Measurements from ENCODE around the gene PEMT. TPM values are rescaled to one million over a fixed set of nuclear protein-coding genes. Genes with fewer than 3 reads are reported as not detected.

PEMT gene
- total RNA-seq, 2 experiments from 2014 or later, result 11.4 to 12.0 TPM

DNA sequence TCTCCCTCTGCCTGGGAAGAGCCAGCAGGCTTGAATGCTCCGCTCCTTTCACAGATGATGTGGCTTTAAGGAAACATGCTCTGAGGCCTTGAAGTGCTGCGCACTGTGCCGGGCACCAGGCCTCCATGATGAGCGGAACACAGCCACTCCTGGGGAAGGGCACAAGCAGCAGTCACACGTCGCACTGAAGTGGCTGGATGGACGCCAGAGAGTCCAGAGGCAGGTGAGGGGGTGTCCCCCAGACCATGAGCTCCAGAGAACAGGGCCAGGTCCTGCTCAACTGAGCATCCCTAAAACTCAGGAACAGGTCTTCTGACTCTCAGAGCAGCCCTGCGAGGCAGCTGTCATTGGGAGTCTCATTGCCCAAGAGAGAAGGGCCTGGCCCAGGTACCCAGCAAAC is 35.6 kb downstream of the PEMT start:
- H3K36me3 Mint-ChIP-seq (ENCODE audit: low read depth), result no peaks in the 10 kb centered on the region
- ATAC-seq (ENCODE audit: poor library complexity), result no peak
- H3K4me3 Mint-ChIP-seq, result no peak overlapping the region

GRCh38 chr17:17555151-17555550 is 36.4 kb downstream of the PEMT start:
- H3K27me3 Mint-ChIP-seq, result no peaks in the 10 kb centered on the region
- no peaks in the 10 kb centered on the region for H3K4me1 Mint-ChIP-seq (ENCODE audit: low read depth)
- no peak overlapping the region for H3K27ac Mint-ChIP-seq
- Histone ChIP-seq H3K9me3 (ENCODE audit: control insufficient read depth in 1 of 2, insufficient read depth in 1 of 2, low read length in 2 of 2) (no peaks in the 10 kb centered on the region), H3K4me3 (ENCODE audit: low read length) (no peak overlapping the region), H3K4me1 (ENCODE audit: insufficient read depth, low read length) (no peaks in the 10 kb centered on the region), H3K27ac (ENCODE audit: low read depth in 1 of 2, low read length in 2 of 2) (no peak overlapping the region), H3K36me3 (ENCODE audit: insufficient read depth, low read length) (no peaks in the 10 kb centered on the region), H3K27me3 (ENCODE audit: control insufficient read depth in 1 of 2, insufficient read depth in 2 of 2, low read length in 2 of 2) (no peaks in the 10 kb centered on the region)
- CTCF ChIA-PET, result no interaction called here
- intact Hi-C loops (cut with DNase I, micrococcal nuclease), result no loop called here
- TF ChIP-seq, protein P1, sequence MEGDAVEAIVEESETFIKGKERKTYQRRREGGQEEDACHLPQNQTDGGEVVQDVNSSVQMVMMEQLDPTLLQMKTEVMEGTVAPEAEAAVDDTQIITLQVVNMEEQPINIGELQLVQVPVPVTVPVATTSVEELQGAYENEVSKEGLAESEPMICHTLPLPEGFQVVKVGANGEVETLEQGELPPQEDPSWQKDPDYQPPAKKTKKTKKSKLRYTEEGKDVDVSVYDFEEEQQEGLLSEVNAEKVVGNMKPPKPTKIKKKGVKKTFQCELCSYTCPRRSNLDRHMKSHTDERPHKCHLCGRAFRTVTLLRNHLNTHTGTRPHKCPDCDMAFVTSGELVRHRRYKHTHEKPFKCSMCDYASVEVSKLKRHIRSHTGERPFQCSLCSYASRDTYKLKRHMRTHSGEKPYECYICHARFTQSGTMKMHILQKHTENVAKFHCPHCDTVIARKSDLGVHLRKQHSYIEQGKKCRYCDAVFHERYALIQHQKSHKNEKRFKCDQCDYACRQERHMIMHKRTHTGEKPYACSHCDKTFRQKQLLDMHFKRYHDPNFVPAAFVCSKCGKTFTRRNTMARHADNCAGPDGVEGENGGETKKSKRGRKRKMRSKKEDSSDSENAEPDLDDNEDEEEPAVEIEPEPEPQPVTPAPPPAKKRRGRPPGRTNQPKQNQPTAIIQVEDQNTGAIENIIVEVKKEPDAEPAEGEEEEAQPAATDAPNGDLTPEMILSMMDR (IDR thresholded peaks at IDR 0.05), result no peak
- POLR2A ChIA-PET, result no interaction called here
- ATAC-seq (ENCODE audit: poor library complexity) (no peak), DNase-seq (no peak)
- H3K36me3 Mint-ChIP-seq (ENCODE audit: low read depth), result no peaks in the 10 kb centered on the region
- H3K9me3 Mint-ChIP-seq, result no peaks in the 10 kb centered on the region
- no peak overlapping the region for H3K4me3 Mint-ChIP-seq

More for the DNA sequence above, 35.6 kb downstream of the PEMT start:
- Histone ChIP-seq H3K27ac (ENCODE audit: low read depth in 1 of 2, low read length in 2 of 2) (no peak overlapping the region), H3K27me3 (ENCODE audit: control insufficient read depth in 1 of 2, insufficient read depth in 2 of 2, low read length in 2 of 2) (no peaks in the 10 kb centered on the region), H3K4me3 (ENCODE audit: low read length) (no peak overlapping the region), H3K9me3 (ENCODE audit: control insufficient read depth in 1 of 2, insufficient read depth in 1 of 2, low read length in 2 of 2) (no peaks in the 10 kb centered on the region), H3K36me3 (ENCODE audit: insufficient read depth, low read length) (no peaks in the 10 kb centered on the region), H3K4me1 (ENCODE audit: insufficient read depth, low read length) (no peaks in the 10 kb centered on the region)
- POLR2A ChIA-PET, result no interaction called here
- Mint-ChIP-seq H3K4me1 (ENCODE audit: low read depth) (no peaks in the 10 kb centered on the region), H3K27ac (no peak overlapping the region), H3K9me3 (no peaks in the 10 kb centered on the region), H3K27me3 (no peaks in the 10 kb centered on the region)
- no peak for DNase-seq
- CTCF ChIA-PET, result no interaction called here
- TF ChIP-seq, protein P1 (IDR thresholded peaks at IDR 0.05), result no peak
- intact Hi-C loops (cut with DNase I, micrococcal nuclease), result no loop called here

GRCh38 chr17:17554266-17554665 is 37.2 kb downstream of the PEMT start:
- no peaks in the 10 kb centered on the region for H3K36me3 Mint-ChIP-seq (ENCODE audit: low read depth)
- no peaks in the 10 kb centered on the region for H3K27me3 ChIP-seq (ENCODE audit: control insufficient read depth in 1 of 2, insufficient read depth in 2 of 2, low read length in 2 of 2)
- H3K4me3 ChIP-seq (ENCODE audit: low read length), result no peak overlapping the region
- H3K36me3 ChIP-seq (ENCODE audit: insufficient read depth, low read length), result no peaks in the 10 kb centered on the region
- H3K4me3 Mint-ChIP-seq, result no peak overlapping the region
- H3K27ac ChIP-seq (ENCODE audit: low read depth in 1 of 2, low read length in 2 of 2), result no peak overlapping the region
- CTCF ChIA-PET, result no interaction called here
- no peak overlapping the region for H3K27ac Mint-ChIP-seq
- TF ChIP-seq, protein P1 (IDR thresholded peaks at IDR 0.05), result no peak
- no peaks in the 10 kb centered on the region for H3K4me1 Mint-ChIP-seq (ENCODE audit: low read depth)
- DNase-seq, result no peak
- POLR2A ChIA-PET, result no interaction called here
- H3K9me3 ChIP-seq (ENCODE audit: control insufficient read depth in 1 of 2, insufficient read depth in 1 of 2, low read length in 2 of 2), result no peaks in the 10 kb centered on the region
- ATAC-seq (ENCODE audit: poor library complexity), result no peak
- H3K27me3 Mint-ChIP-seq, result no peaks in the 10 kb centered on the region
- intact Hi-C loops (cut with DNase I, micrococcal nuclease), result no loop called here
- no peaks in the 10 kb centered on the region for H3K4me1 ChIP-seq (ENCODE audit: insufficient read depth, low read length)
- H3K9me3 Mint-ChIP-seq, result no peaks in the 10 kb centered on the region

Data from CD4-positive, alpha-beta T cell (primary cell).